ENCODE results near the gene MILR1. TPM values are rescaled to one million over a fixed set of nuclear protein-coding genes. Genes with fewer than 3 reads are reported as not detected.

MILR1 gene
- total RNA-seq, 2 donors from 2014 or later: 0.80 TPM; not detected in 1

DNA sequence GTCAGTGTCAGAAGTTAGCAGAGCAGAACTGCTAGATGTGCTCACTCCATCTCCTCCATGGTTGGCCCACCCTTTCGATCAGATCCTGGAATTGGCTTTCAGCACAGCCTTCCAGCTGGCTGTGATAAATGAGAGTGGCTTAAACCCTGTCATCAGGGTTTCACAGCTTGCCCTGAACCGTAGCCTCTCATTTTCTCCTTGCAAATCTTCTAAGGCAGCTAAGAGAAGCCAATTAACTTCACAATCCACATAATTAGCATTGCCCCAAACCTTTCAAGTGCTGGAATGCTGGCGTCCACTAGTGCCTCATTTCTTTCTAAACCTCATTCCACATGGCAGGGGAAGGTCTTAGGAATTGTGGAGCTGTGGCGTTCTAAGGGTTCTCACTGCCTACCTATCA lies 21.7 kb downstream of the MILR1 start:
- peaks cover 16% of the 10 kb centered on the region for H3K4me1 Mint-ChIP-seq
- H3K4me3 Mint-ChIP-seq: no peak overlapping the region
- H3K9ac ChIP-seq (ENCODE audit: extremely low read depth, low read length, poor library complexity, severe bottlenecking): no peak overlapping the region
- H3K27me3 ChIP-seq (ENCODE audit: control insufficient read depth, insufficient read depth, low read length, poor library complexity, severe bottlenecking): no peaks in the 10 kb centered on the region
- H3K4me3 ChIP-seq (ENCODE audit: low read length): no peak overlapping the region
- peak overlapping the region; percentile 9 for H3K27ac Mint-ChIP-seq
- peaks cover 4% of the 10 kb centered on the region for H3K9me3 Mint-ChIP-seq
- peaks cover 5% of the 10 kb centered on the region for H3K27me3 Mint-ChIP-seq (ENCODE audit: insufficient read depth)
- WGBS, 2 experiments (ENCODE audit: insufficient coverage in 1 of 2, insufficient read length in 1 of 2): 38 to 54% methylated on average over 1 to 4 of the region's 4 CpGs
- peak; percentile 75 for DNase-seq
- H3K9me3 ChIP-seq (ENCODE audit: control insufficient read depth, low read length): no peaks in the 10 kb centered on the region
- TF ChIP-seq, protein P1, sequence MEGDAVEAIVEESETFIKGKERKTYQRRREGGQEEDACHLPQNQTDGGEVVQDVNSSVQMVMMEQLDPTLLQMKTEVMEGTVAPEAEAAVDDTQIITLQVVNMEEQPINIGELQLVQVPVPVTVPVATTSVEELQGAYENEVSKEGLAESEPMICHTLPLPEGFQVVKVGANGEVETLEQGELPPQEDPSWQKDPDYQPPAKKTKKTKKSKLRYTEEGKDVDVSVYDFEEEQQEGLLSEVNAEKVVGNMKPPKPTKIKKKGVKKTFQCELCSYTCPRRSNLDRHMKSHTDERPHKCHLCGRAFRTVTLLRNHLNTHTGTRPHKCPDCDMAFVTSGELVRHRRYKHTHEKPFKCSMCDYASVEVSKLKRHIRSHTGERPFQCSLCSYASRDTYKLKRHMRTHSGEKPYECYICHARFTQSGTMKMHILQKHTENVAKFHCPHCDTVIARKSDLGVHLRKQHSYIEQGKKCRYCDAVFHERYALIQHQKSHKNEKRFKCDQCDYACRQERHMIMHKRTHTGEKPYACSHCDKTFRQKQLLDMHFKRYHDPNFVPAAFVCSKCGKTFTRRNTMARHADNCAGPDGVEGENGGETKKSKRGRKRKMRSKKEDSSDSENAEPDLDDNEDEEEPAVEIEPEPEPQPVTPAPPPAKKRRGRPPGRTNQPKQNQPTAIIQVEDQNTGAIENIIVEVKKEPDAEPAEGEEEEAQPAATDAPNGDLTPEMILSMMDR (conservative IDR thresholded peaks at IDR 0.05): no peak
- peaks cover 7% of the 10 kb centered on the region for H3K4me1 ChIP-seq (ENCODE audit: control insufficient read depth, insufficient read depth, low read length)
- no peak overlapping the region for H3K27ac ChIP-seq (ENCODE audit: low read depth, low read length)
- no peaks in the 10 kb centered on the region for H3K36me3 Mint-ChIP-seq (ENCODE audit: low read depth)
- no peaks in the 10 kb centered on the region for H3K36me3 ChIP-seq (ENCODE audit: control insufficient read depth, insufficient read depth, low read length)

DNA sequence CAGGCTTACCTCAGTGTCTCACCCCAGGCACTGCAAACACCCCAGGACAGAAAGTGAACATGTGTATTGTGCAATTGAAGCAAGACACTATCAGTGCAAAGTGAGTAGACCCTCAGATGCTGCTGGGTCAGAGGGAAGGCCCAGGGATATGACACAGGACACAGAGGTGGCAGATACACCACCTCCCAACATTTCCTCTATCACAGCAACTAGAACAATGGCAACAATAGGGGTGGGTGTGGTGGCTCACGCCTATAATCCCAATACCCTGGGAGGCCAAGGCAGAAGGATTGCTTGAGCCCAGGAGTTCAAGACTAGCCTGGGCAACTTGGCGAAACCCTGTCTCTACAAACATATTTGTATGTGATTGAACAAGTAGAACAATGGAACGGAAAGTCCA lies 22.5 kb downstream of the MILR1 start:
- peaks cover 16% of the 10 kb centered on the region for H3K4me1 Mint-ChIP-seq
- Histone ChIP-seq H3K27ac (ENCODE audit: low read depth, low read length) (no peak overlapping the region), H3K9ac (ENCODE audit: extremely low read depth, low read length, poor library complexity, severe bottlenecking) (no peak overlapping the region), H3K9me3 (ENCODE audit: control insufficient read depth, low read length) (no peaks in the 10 kb centered on the region), H3K27me3 (ENCODE audit: control insufficient read depth, insufficient read depth, low read length, poor library complexity, severe bottlenecking) (no peaks in the 10 kb centered on the region), H3K4me1 (ENCODE audit: control insufficient read depth, insufficient read depth, low read length) (peaks cover 7% of the 10 kb centered on the region), H3K36me3 (ENCODE audit: control insufficient read depth, insufficient read depth, low read length) (no peaks in the 10 kb centered on the region), H3K4me3 (ENCODE audit: low read length) (no peak overlapping the region)
- 88 to 90% methylated on average over 3 of the region's 3 CpGs for WGBS, 2 experiments (ENCODE audit: insufficient coverage in 1 of 2, insufficient read length in 1 of 2)
- TF ChIP-seq, protein P1 (conservative IDR thresholded peaks at IDR 0.05): no peak
- peak; percentile 56 for DNase-seq
- no peaks in the 10 kb centered on the region for H3K36me3 Mint-ChIP-seq (ENCODE audit: low read depth)
- peaks cover 2% of the 10 kb centered on the region for H3K9me3 Mint-ChIP-seq
- peaks cover 2% of the 10 kb centered on the region for H3K27me3 Mint-ChIP-seq (ENCODE audit: insufficient read depth)
- H3K4me3 Mint-ChIP-seq: no peak overlapping the region
- H3K27ac Mint-ChIP-seq: no peak overlapping the region

DNA sequence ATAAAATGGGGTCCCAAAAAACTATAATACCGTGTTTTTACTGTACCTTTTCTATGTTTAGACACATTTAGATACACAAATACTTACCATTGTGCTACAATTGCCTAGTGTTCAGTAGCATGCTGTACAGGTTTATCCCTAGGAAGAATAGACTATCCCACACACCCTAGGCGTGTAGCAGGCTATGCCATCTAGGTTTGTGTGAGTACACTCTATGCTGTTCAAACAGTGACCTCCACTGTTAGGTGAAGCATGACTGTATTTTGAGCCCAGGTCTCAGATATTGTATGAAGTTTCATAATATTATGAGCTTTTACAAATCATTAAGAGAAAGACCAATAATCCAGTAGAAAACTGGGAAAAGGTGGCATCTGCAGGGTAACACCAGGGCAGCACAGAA lies 23.6 kb downstream of the MILR1 start:
- peaks cover 4% of the 10 kb centered on the region for H3K36me3 ChIP-seq (ENCODE audit: control insufficient read depth, insufficient read depth, low read length)
- no peaks in the 10 kb centered on the region for H3K9me3 ChIP-seq (ENCODE audit: control insufficient read depth, low read length)
- DNase-seq: no peak
- H3K4me3 ChIP-seq (ENCODE audit: low read length): no peak overlapping the region
- TF ChIP-seq, protein P1 (conservative IDR thresholded peaks at IDR 0.05): no peak
- peaks cover 16% of the 10 kb centered on the region for H3K4me1 Mint-ChIP-seq
- peaks cover 2% of the 10 kb centered on the region for H3K27me3 Mint-ChIP-seq (ENCODE audit: insufficient read depth)
- H3K27me3 ChIP-seq (ENCODE audit: control insufficient read depth, insufficient read depth, low read length, poor library complexity, severe bottlenecking): no peaks in the 10 kb centered on the region
- WGBS, 2 experiments (ENCODE audit: insufficient coverage in 1 of 2, insufficient read length in 1 of 2): 93 to 100% methylated on average over 2 of the region's 2 CpGs
- H3K27ac ChIP-seq (ENCODE audit: low read depth, low read length): no peak overlapping the region
- H3K36me3 Mint-ChIP-seq (ENCODE audit: low read depth): no peaks in the 10 kb centered on the region
- peaks cover 2% of the 10 kb centered on the region for H3K9me3 Mint-ChIP-seq
- H3K27ac Mint-ChIP-seq: no peak overlapping the region
- no peak overlapping the region for H3K4me3 Mint-ChIP-seq
- peaks cover 7% of the 10 kb centered on the region for H3K4me1 ChIP-seq (ENCODE audit: control insufficient read depth, insufficient read depth, low read length)
- H3K9ac ChIP-seq (ENCODE audit: extremely low read depth, low read length, poor library complexity, severe bottlenecking): no peak overlapping the region
